NCI-H226 (cell line): ENCODE measurements around the gene CCDC88A.
A peak's percentile ranks its signal among the peaks of the same experiment; 100 is the strongest.
"Not testable (repeated sequence)": the region's sequence is repeated elsewhere in the genome, so short reads cannot be mapped to it uniquely, and the experiment has no call there.

Source experiments
- DNase-seq: peaks from one replicate; pipeline ENCODE4 v3.0.0-alpha.2; 2015

Gene CCDC88A

DNA sequence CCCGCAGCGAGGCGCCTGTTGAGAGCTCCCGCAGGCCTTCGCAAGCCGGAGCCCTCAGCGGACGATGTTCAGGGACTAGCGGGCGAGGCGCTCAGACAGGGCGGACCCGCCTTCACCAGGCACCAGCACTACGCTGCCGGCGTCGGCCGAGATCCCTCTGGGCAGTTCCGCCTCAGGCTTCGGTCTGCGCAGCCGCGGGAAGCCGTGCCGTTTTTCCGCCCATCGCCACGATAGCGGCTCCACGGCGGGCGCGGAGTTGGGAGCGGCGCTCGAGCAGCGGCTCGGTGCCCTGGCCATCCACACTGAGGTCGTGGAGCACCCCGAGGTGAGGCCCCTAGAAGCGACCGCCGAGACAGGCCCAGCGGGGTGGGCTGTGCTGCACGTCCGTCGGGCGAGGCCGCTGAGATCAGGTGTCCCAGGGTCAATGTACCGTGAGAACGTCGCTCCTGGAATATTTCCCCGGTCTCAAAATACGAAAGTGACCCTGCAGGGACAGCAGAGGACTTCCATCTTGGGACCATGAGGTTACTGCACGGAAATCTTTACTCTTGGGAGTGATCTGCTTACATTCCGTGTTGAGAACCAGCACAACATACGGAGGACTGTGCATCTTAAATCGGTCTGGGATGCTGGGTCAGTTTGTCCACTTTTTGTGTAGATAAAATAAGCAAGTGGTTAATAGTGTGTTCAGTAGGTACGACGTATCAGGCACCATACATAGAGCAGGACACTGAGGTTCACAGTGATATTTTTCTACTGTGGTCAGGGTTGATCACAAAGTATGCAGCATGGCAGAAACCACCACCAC lies 137.3 kb downstream of the CCDC88A start:
- peak; percentile 82 for DNase-seq

DNA sequence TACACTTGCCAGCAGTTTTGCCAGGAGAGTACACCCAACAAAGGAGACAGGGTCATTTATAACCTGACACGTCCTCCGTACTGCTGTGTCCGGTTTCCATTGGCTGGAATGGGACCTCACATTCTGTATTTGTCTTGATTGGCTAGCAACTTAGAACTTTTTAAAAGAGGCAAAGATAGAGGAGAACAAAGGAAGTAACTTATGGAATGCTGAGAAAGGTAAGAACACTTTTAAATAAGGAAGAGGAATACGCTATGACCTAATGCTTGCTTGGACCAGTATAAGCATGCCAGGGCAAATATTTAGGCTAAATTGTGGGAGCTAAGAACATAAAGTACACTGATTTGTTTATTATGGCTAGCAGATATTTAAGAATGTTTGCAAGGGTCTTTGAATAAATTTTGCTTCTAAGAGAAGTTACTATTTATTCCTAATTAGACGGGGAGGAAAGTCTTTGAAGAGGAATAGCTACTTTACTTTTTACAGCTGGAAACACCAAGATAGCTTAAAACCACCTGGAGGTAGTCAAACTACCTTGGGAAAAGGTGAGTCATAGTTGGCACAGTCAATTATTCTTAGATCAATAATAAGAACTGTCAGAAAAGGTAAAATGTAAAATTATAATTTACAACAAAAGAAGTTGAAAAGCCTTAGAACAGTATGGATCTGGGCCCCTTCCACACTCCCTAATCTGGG lies 138.7 kb downstream of the CCDC88A start:
- not testable (repeated sequence) for DNase-seq

DNA sequence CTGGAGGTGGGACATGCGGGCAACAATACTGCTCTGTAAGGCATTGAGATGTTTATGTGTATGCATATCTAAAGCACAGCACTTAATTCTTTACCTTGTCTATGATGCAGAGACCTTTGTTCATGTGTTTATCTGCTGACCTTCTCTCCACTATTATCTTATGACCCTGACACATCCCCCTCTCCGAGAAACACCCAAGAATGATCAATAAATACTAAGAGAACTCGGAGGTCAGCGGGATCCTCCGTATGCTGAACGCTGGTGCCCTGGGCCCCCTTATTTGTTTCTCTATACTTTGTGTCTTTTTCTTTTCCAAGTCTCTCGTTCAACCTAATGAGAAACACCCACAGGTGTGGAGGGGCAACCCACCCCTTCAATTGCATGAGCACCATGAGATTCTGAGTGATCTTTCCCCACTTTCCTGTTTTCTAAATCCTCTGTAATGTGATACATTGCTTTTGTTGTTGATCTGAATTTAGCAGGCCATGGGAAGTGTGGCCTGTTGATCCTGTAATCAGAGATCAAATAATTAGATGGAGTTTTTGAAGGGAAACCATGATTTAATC lies 139.7 kb downstream of the CCDC88A start:
- DNase-seq = not testable (repeated sequence)

DNA sequence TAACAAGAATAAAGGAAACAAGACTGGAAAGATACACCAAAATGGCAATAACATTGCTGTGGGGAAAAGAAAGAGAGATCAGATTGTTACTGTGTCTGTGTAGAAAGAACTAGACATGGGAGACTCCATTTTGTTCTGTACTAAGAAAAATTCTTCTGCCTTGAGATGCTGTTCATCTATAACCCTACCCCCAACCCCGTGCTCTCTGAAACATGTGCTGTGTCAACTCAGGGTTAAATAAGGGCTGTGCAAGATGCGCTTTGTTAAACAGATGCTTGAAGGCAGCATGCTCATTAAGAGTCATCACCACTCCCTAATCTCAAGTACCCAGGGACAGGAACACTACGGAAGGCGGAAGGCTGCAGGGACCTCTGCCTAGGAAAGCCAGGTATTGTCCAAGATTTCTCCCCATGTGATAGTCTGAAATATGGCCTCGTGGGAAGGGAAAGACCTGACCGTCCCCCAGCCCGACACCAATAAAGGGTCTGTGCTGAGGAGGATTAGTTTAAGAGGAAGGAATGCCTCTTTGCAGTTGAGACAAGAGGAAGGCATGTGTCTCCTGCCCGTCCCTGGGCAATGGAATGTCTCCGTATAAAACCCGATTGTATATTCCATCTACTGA lies 140.3 kb downstream of the CCDC88A start:
- DNase-seq = not testable (repeated sequence)

DNA sequence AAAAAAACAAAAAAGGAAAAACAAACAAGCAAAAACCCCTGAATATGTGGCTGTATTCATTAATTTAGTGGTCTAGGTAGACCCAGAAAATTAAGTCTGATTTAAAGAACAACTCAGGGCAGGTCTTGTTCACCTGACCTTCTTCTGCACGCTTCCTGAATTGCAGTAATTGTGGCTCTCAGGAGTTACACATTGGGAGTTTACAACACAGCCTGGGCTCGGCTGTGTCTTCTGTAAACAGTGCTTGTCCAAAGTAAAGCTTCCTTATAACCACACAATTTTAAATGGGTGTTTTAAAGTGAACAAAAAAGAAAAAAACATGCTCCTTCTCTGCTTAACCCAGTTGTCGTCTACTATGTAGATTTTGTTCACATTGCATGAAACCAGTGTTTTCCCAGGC lies 142.3 kb downstream of the CCDC88A start:
- no peak for DNase-seq

DNA sequence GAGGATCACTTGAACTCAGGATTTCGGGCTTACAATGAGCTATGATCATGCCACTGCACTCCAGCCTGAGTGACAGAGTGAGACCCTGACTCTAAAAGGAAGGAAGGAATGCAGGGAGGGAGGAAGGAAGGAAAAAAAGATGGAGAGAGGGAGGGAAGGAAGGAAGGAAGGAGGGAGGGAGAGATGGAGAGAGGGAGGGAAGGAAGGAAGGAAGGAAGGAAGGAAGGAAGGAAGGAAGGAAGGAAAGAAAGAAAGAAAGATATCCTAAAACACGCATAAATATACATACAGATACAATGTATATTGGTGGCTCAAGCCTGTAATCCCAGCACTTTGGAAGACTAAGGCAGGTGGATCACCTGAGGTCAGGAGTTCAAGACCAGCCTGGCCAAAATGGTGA lies 145.3 kb downstream of the CCDC88A start:
- not testable (repeated sequence) for DNase-seq

DNA sequence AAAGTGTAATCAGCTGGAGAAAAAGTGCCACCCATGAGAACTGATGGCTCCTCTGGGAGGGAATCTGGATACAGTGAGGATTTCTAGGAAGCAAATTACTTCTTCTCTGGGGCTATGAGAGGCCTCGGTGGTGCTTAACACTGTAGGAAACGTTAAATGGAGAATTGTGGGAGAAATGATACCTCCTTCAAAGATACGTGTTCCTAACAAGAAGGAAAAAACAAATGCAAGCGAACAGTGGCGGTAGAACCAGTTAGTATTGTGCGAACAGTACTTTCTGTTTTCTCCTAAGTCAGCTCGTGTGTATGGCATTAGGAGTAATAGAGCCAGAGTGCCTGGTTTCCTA lies 150.0 kb downstream of the CCDC88A start:
- DNase-seq = no peak

DNA sequence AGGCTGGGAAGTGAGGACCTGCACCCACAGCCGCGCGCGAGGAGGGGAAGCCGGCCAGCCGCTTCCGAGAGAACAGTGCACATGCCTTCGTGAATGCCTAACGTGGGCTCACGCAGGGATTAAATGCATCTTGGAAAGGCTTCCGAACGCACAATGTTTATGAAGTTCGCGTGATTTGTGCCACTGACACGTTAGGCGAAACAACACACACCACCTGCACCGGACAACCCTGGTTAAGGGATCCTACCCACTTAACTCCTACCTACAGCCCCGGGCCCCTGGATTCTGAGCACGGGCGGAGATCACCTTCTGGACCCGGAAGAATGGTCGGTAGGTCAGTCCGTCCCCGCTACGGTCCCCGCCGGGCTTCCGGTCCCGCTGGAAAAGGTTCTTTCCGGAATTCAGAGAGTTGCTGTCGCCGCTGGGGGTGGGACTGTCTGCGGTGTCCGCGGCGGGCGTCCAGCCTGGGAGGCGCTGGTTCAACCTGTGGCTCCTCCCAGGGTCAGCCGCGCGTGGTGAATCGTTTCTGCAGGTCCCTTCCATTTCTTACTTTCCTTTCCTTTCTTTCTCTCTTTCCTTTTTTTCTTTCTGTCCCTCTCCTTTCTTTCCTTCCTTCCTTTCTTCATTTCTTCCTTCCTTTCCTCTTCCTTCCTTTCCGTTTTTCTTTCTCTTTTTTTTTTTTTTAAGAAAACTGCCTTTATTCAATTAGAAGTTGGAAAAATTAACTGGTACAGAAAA lies 150.6 kb downstream of the CCDC88A start, which contains the start of gene MTIF2:
Gene MTIF2 (minus strand): TSS at position 325 of the 738 bp plus-strand sequence. CDS start 5,373 bp downstream, outside the sequence.
- peak; percentile 93 for DNase-seq

DNA sequence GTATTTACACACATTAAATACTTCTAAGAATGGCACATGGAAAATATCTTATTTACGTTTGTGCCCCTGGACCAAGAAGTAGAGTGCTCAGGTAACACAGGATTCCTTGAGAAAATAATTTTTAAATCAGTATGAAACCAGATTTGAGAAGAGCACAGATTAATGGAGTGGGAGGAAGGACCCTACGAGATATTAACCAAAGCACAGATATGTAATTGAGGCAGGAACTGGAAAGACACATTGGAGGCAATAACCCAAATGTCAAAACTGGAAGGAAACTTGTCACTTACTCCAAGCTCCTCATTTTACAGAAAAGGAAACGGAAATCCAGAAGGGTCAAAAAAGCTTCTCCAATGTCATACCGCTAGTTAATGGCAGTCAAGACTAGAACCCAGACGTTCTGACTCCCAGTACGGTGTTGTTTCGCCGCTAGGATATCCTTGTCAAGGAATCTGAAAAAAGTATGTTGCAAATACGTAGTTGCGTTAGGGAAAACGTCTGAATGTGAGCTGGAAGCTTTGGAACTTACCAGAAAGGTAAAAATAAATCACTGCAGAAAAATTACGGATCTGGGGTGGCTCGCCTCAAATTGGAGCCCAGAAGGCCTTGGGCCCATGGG lies 151.3 kb downstream of the CCDC88A start:
- DNase-seq = no peak

DNA sequence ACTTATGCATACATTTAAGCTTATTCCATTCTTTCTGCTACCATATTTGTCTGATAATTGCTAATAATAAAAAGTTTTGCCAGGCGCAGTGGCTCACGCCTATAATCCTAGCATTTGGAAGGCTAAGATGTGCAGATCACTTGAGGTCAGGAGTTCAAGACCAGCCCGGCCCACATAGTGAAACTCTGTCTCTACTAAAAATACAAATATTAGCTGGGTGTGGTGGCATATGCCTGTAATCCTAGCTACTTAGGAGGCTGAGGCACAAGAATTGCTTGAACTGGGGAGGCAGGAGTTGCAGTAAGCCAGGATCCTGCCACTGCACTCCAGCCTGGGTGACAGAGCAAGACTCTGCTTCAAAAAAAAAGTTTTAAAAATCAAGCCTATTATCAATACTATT lies 160.1 kb downstream of the CCDC88A start:
- DNase-seq = not testable (repeated sequence)

DNA sequence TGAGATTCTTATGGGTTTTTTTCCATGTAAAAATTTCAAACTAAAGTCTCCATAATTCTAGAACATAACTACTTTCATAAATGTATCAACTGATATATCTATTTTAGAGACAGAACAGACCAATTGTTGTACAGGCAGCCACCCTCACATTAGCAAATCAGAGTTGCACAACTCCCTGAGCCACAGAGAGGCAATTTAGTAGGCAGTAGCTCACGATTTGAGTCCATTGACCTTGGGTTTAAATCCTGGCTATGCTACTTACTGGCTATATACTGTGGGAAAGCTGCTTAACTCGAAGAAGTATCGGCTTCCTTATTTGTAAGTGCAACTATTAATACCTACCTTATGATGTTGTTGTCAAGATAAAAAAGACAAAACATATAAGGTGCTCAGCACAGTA lies 166.8 kb downstream of the CCDC88A start:
- no peak for DNase-seq

DNA sequence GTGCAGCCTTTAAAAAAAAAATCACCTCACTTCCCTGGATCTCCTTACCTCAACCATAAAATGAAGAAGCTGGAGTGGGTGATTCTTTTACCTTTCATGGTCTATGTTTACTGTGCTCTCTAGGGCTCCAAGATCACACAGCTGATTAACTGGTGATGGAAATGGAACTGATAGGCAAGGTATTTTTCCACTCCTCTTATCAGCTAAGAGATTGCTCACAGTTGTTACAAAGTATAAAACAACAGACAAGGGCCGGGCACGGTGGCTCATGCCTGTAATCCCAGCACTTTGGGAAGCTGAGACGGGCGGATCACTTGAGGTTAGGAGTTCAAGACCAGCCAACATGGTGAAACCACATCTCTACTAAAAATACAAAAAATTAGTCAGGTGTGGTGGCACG lies 172.6 kb downstream of the CCDC88A start:
- DNase-seq = no peak

DNA sequence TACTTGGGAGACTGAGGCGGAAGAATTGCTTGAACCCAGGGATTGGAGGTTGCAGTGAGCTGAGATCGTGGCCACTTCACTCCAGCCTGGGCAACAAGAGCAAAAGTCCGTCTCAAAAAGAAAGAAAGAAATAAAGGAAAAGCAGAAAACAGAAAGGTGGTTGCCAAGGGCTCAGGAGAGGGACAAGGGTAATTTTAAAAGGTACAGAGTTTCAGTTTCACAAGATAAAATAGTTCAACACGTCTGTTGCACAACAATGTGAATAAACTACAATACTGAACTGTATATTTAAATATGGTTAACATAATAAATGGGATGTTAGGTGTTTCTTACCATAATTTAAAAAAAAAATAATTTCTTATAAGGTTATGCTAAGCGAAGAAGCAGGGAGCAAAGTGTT lies 174.2 kb downstream of the CCDC88A start:
- no peak for DNase-seq

DNA sequence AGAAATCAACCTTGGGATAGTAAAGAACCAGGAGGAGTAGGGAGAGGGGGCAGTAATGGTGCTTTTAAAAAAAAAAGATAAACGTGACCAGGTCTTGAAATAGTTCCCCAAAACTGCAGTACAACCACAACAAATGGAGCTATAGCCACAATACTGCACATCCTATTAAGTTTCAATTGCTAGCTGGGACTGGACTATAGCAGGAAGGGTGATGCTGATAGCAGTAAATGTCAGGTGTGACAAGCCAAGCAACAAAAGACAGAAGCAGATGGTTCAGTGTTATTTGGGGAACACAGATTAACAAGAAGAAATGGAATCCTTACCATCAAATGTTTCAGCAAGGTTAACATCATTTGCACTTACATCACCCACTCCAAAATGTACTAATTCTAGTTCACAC lies 177.0 kb downstream of the CCDC88A start:
- no peak for DNase-seq

DNA sequence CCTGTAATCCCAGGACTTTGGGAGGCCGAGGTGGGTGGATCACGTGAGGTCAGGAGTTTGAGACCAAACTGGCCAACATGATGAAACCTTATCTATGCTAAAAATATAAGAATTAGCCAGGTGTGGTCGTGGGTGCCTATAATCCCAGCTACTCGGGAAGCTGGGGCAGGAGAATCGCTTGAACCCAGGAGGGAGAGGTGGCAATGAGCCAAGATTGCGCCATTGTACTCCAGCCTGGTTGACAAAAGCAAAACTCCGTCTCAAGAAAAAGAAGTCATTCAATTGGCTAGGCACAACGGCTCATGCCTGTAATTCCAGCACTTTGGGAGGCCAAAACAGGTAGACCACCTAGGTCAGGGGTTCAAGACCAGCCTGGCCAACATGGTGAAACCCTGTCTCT lies 178.1 kb downstream of the CCDC88A start:
- DNase-seq = not testable (repeated sequence)

DNA sequence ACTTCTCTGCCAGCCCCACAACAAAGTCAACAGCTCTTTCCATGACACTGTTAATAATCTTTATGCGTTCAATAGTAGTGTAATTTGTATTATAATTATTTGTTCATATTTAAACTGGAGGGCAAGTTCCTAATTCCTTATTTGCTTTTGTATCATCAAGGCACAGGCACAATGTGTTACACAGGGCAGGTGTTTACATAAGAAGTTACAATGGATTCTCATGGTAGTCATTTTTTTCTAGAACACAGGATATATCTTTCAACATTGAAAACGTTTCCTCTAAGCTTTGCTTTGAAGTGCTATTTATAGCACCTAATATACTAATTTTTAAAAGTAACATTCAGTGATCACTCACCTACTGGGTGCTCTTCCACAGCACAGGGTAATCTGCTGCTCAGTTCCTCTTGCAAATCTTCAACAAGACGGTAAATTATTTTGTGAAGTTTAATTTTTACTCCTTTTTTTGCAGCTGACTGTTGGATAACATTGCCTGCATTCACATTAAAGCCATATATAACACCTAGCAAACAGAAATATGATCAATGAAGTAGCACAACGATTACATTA lies 179.9 kb downstream of the CCDC88A start:
- no peak for DNase-seq
